ENCODE measurements around the gene CD300LG.
"Not testable (repeated sequence)": the region's sequence is repeated elsewhere in the genome, so short reads cannot be mapped to it uniquely, and the experiment has no call there.

Gene CD300LG

GRCh38 chr17:43868226-43868994 lies 21.4 kb downstream of the CD300LG start:
- DNase-seq (ENCODE audit: extremely low spot score) = no peak
- ChIA-PET POLR2A (no interaction called here), CTCF (interaction anchor here (1.3 kb wide), 1 partner anchor 102 kb away, joined by 4 read pairs; no protein-coding TSS in a partner anchor)
- TF ChIP-seq CTBP1 (IDR thresholded peaks at IDR 0.05; ENCODE audit: borderline replicate concordance) = no peak
- TF ChIP-seq SUZ12 (IDR thresholded peaks at IDR 0.05) = no peak

- DNase-seq (ENCODE audit: extremely low spot score); POLR2A ChIA-PET: not testable (repeated sequence)
- CTCF ChIA-PET = interaction anchor here (1.3 kb wide), 1 partner anchor 103 kb away, joined by 4 read pairs; no protein-coding TSS in a partner anchor
Measured at GRCh38 chr17:43869031-43869430, 22.1 kb downstream of the CD300LG start.

- CTCF ChIA-PET = no interaction called here
- no peak for DNase-seq (ENCODE audit: extremely low spot score)
- POLR2A ChIA-PET = no interaction called here
- TF ChIP-seq ARNT (IDR thresholded peaks at IDR 0.05) (no peak), L3MBTL2 (conservative IDR thresholded peaks at IDR 0.05) (no peak), FOXM1 (IDR thresholded peaks at IDR 0.05; ENCODE audit: borderline replicate concordance) (no peak), SUZ12 (IDR thresholded peaks at IDR 0.05) (no peak), ZNF384 (IDR thresholded peaks at IDR 0.05) (no peak), LEF1 (IDR thresholded peaks at IDR 0.05; ENCODE audit: borderline replicate concordance) (no peak), BHLHE40 (IDR thresholded peaks at IDR 0.05; ENCODE audit: borderline replicate concordance) (no peak), FOXA1 (IDR thresholded peaks at IDR 0.05) (no peak), HDGF (IDR thresholded peaks at IDR 0.05; ENCODE audit: borderline replicate concordance) (no peak), CTBP1 (IDR thresholded peaks at IDR 0.05; ENCODE audit: borderline replicate concordance) (no peak), FOXK2 (IDR thresholded peaks at IDR 0.05) (no peak), PKNOX1 (IDR thresholded peaks at IDR 0.05) (no peak)
Measured at GRCh38 chr17:43871946-43872690, 25.1 kb downstream of the CD300LG start.

- CTCF ChIA-PET = no interaction called here
- DNase-seq (ENCODE audit: extremely low spot score) = no peak
- POLR2A ChIA-PET = no interaction called here
- TF ChIP-seq FOXK2 (IDR thresholded peaks at IDR 0.05) (no peak), NFRKB (IDR thresholded peaks at IDR 0.05) (no peak)
Measured at GRCh38 chr17:43873091-43873490, 26.1 kb downstream of the CD300LG start.

- no peak for DNase-seq (ENCODE audit: extremely low spot score)
- ChIA-PET CTCF (interaction anchor here (0.6 kb wide), 1 partner anchor 120 kb away, joined by 3 read pairs; no protein-coding TSS in a partner anchor), POLR2A (no interaction called here)
- no peak for TF ChIP-seq HDGF (IDR thresholded peaks at IDR 0.05; ENCODE audit: borderline replicate concordance)
- no peak for TF ChIP-seq SP1 (IDR thresholded peaks at IDR 0.05)
- no peak for TF ChIP-seq NFRKB (IDR thresholded peaks at IDR 0.05)
- no peak for TF ChIP-seq FOXM1 (IDR thresholded peaks at IDR 0.05; ENCODE audit: borderline replicate concordance)
- no peak for TF ChIP-seq SUZ12 (IDR thresholded peaks at IDR 0.05)
- TF ChIP-seq FOXA1 (IDR thresholded peaks at IDR 0.05) = no peak
- no peak for TF ChIP-seq ZNF384 (IDR thresholded peaks at IDR 0.05)
Measured at GRCh38 chr17:43873815-43874214, 26.8 kb downstream of the CD300LG start.

- no peak for DNase-seq (ENCODE audit: extremely low spot score)
- ChIA-PET CTCF (interaction anchor here (0.6 kb wide), 1 partner anchor 120 kb away, joined by 3 read pairs; no protein-coding TSS in a partner anchor), POLR2A (no interaction called here)
- no peak for TF ChIP-seq NFRKB (IDR thresholded peaks at IDR 0.05)
- TF ChIP-seq FOXM1 (IDR thresholded peaks at IDR 0.05; ENCODE audit: borderline replicate concordance) = no peak
- TF ChIP-seq SUZ12 (IDR thresholded peaks at IDR 0.05) = no peak
Measured at GRCh38 chr17:43874293-43874692, 27.3 kb downstream of the CD300LG start.

- CTCF ChIA-PET = interaction anchor here (0.6 kb wide), 1 partner anchor 56 kb away, joined by 3 read pairs; no protein-coding TSS in a partner anchor
- DNase-seq (ENCODE audit: extremely low spot score) = no peak
- POLR2A ChIA-PET = no interaction called here
- TF ChIP-seq FOXK2 (IDR thresholded peaks at IDR 0.05) = no peak
- no peak for TF ChIP-seq SP1 (IDR thresholded peaks at IDR 0.05)
- TF ChIP-seq ZNF384 (IDR thresholded peaks at IDR 0.05) = no peak
- no peak for TF ChIP-seq BHLHE40 (IDR thresholded peaks at IDR 0.05; ENCODE audit: borderline replicate concordance)
- TF ChIP-seq LEF1 (IDR thresholded peaks at IDR 0.05; ENCODE audit: borderline replicate concordance) = no peak
- no peak for TF ChIP-seq SUZ12 (IDR thresholded peaks at IDR 0.05)
Measured at GRCh38 chr17:43875476-43876147, 28.6 kb downstream of the CD300LG start.

GRCh38 chr17:43877031-43877430 lies 30.1 kb downstream of the CD300LG start:
- ChIA-PET POLR2A (no interaction called here), CTCF (interaction anchor here (0.6 to 2.4 kb wide), 3 partner anchors 31 to 184 kb away, joined by 3 to 10 read pairs (median 4); partner anchors contain the start of gene CD300LG)
- no peak for DNase-seq (ENCODE audit: extremely low spot score)
- TF ChIP-seq ELF4 (IDR thresholded peaks at IDR 0.05) (no peak), SP1 (IDR thresholded peaks at IDR 0.05) (no peak), ZNF384 (IDR thresholded peaks at IDR 0.05) (no peak), FOXM1 (IDR thresholded peaks at IDR 0.05; ENCODE audit: borderline replicate concordance) (no peak), HDGF (IDR thresholded peaks at IDR 0.05; ENCODE audit: borderline replicate concordance) (no peak), L3MBTL2 (conservative IDR thresholded peaks at IDR 0.05) (no peak), BHLHE40 (IDR thresholded peaks at IDR 0.05; ENCODE audit: borderline replicate concordance) (no peak), SUZ12 (IDR thresholded peaks at IDR 0.05) (no peak), FOXA1 (IDR thresholded peaks at IDR 0.05) (no peak), NFRKB (IDR thresholded peaks at IDR 0.05) (no peak), CTBP1 (IDR thresholded peaks at IDR 0.05; ENCODE audit: borderline replicate concordance) (no peak), LEF1 (IDR thresholded peaks at IDR 0.05; ENCODE audit: borderline replicate concordance) (no peak), ARNT (IDR thresholded peaks at IDR 0.05) (no peak), TARDBP (IDR thresholded peaks at IDR 0.05) (no peak), FOXK2 (IDR thresholded peaks at IDR 0.05) (no peak)

Data from HEK293T (cell line).